Endothelial cell (in vitro differentiated cells): ENCODE measurements around the gene PARD3B. TPM values are rescaled to one million over a fixed set of nuclear protein-coding genes. Genes with fewer than 3 reads are reported as not detected.

Source experiments
- DNase-seq: peaks from one replicate; pipeline ENCODE4 v3.0.0; 2021; ENCODE audit warnings: low spot score
- H3K27ac Mint-ChIP-seq: one replicate; pipeline ENCODE4 v1.8.0; 2021; ENCODE audit warnings: mixed read lengths, inconsistent platforms; ENCODE audit not compliant: unreplicated experiment
- H3K27me3 Mint-ChIP-seq: one replicate; pipeline ENCODE4 v1.8.0; 2021; ENCODE audit warnings: mild to moderate bottlenecking, moderate library complexity, mixed read lengths, inconsistent platforms; ENCODE audit not compliant: unreplicated experiment
- H3K36me3 Mint-ChIP-seq: one replicate; pipeline ENCODE4 v1.8.0; 2021; ENCODE audit warnings: mild to moderate bottlenecking, low read depth, mixed read lengths, inconsistent platforms; ENCODE audit not compliant: unreplicated experiment
- H3K4me1 Mint-ChIP-seq: one replicate; pipeline ENCODE4 v1.8.0; 2021; ENCODE audit warnings: mild to moderate bottlenecking, mixed read lengths, inconsistent platforms; ENCODE audit not compliant: unreplicated experiment
- H3K4me3 Mint-ChIP-seq: one replicate; pipeline ENCODE4 v1.8.0; 2021; ENCODE audit warnings: mild to moderate bottlenecking, mixed read lengths, inconsistent platforms; ENCODE audit not compliant: unreplicated experiment
- H3K9me3 Mint-ChIP-seq: one replicate; pipeline ENCODE4 v1.8.0; 2021; ENCODE audit warnings: mixed read lengths, inconsistent platforms; ENCODE audit not compliant: unreplicated experiment
- total RNA-seq: library from RNA; stranded (reverse); fragmentation: NEBNext Ultra II Directional; extraction: Animal tissue kit (Norgen Biotek cat#: 25700); gene quantifications from one replicate; pipeline ENCODE4 v1.2.1, GENCODE V29; 2021; ENCODE audit not compliant: unreplicated experiment
- TF ChIP-seq, protein P1 (sequence below): fragments of 200-600 bp; sonication (generic); IDR thresholded peaks from one replicate; pipeline ENCODE4 v1.5.0; 2021; ENCODE audit warnings: antibody characterized with exemption; ENCODE audit not compliant: unreplicated experiment

Gene PARD3B
- total RNA-seq, 1 donor from 2014 or later: 17.4 TPM

GRCh38 chr2:204808494-204808893 lies 263.2 kb downstream of the PARD3B start:
- Mint-ChIP-seq H3K9me3 (no peaks in the 10 kb centered on the region), H3K27me3 (no peaks in the 10 kb centered on the region), H3K4me1 (peaks cover 2% of the 10 kb centered on the region), H3K36me3 (no peaks in the 10 kb centered on the region), H3K4me3 (no peak overlapping the region), H3K27ac (no peak overlapping the region)
- no peak for DNase-seq
- TF ChIP-seq, protein P1, sequence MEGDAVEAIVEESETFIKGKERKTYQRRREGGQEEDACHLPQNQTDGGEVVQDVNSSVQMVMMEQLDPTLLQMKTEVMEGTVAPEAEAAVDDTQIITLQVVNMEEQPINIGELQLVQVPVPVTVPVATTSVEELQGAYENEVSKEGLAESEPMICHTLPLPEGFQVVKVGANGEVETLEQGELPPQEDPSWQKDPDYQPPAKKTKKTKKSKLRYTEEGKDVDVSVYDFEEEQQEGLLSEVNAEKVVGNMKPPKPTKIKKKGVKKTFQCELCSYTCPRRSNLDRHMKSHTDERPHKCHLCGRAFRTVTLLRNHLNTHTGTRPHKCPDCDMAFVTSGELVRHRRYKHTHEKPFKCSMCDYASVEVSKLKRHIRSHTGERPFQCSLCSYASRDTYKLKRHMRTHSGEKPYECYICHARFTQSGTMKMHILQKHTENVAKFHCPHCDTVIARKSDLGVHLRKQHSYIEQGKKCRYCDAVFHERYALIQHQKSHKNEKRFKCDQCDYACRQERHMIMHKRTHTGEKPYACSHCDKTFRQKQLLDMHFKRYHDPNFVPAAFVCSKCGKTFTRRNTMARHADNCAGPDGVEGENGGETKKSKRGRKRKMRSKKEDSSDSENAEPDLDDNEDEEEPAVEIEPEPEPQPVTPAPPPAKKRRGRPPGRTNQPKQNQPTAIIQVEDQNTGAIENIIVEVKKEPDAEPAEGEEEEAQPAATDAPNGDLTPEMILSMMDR: no peak

DNA sequence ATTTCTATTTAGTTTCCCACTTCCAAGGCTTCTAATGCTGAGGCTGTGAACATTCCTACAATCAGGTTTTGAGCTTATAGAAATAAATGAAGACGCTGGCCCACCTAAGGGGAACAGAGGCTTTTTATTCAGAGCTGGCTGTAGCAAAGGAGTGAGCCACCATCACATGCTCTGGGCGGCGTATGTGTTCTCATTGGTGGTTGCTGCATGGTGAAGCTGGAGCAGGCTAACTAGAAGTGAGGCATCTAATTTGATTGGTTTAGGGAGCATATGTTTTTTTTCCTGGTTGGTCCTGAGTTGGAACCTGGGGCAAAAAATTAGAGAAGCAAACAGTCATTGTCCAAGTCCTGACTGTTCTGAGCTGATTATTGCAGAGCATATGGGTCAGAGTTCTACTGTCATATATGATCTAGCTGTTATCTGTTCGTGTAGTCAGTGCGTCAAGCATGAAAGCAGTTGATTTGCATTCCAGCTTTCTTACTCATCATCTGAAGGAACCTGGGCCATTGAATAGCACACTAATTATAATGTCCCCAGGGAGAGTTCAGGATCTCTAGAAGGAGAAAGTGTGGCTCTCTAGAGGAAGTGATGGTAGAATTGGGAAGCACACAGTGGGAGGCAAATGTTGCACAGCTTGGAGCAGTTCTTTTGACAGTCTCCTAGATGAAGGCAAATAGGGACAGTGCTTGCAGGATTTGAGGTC lies 279.6 kb downstream of the PARD3B start:
- no peaks in the 10 kb centered on the region for H3K36me3 Mint-ChIP-seq
- no peak for DNase-seq
- no peaks in the 10 kb centered on the region for H3K27me3 Mint-ChIP-seq
- H3K4me3 Mint-ChIP-seq: no peak overlapping the region
- no peaks in the 10 kb centered on the region for H3K4me1 Mint-ChIP-seq
- H3K9me3 Mint-ChIP-seq: no peaks in the 10 kb centered on the region
- TF ChIP-seq, protein P1: no peak
- no peak overlapping the region for H3K27ac Mint-ChIP-seq

DNA sequence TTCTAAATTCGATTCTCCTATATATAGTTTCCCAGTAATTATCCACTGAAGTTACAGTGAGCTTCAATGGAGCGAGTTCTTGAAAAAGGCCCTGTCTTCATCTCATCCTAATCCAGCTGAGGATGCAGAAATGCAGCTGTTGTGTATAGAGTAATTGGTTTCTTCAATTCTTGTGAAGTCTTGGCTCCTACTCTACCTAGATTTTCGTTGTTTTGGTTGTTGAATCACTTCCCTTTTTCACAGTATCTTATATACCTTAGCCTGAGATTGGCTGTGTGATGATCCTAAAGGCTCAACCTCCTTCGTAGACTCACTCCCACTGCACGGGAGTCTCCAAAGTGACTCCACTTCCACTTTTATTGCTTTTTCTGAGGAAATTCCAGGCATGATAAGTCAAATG lies 280.4 kb downstream of the PARD3B start:
- Mint-ChIP-seq H3K9me3 (no peaks in the 10 kb centered on the region), H3K27ac (no peak overlapping the region), H3K36me3 (no peaks in the 10 kb centered on the region), H3K4me3 (no peak overlapping the region), H3K4me1 (no peaks in the 10 kb centered on the region), H3K27me3 (no peaks in the 10 kb centered on the region)
- DNase-seq: no peak
- TF ChIP-seq, protein P1: no peak

DNA sequence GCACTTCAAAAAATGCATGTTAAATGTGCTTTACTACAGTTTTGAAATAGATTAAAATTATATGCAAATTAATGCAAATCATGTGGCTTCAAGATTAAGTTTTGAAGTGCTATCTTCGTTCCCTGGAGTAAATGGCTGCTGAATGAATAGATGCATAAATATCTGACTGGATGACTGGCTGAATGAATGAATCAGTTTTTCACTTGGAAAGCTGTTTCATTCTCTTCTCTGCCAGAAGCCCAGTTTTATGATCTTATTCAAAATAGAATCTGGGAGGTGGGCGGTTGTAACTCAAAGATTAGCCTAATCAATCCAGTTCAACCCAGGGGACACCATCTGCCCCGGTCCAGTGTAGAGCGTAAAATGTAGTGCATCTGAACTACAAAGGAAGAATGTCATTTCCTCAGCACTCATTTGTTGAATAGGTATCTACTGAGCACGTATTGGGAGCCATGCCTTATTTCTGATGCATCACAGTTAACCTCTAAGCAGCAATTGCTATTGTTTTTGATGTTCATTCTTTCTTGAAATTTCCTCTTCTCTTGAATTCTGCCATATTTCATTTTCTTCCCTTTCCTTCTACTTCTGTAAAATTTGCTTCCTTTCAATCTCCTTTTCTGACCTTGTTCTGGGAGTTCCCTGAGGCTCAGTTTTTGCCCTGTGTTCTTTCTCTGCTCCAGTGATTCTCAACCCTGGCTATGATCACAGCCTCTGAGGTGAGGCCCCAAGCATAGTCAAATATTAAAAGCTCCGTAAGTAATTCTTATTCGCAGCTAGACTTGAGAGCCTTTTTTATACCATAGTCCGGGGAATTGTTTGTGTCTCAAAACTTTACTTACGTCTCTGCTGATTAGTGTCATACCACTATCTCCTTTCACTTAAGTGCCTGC lies 282.7 kb downstream of the PARD3B start:
- Mint-ChIP-seq H3K4me1 (no peaks in the 10 kb centered on the region), H3K27ac (no peak overlapping the region), H3K4me3 (no peak overlapping the region)

More for the DNA sequence above, 282.7 kb downstream of the PARD3B start:
- H3K9me3 Mint-ChIP-seq: no peaks in the 10 kb centered on the region
- TF ChIP-seq, protein P1: no peak
- no peaks in the 10 kb centered on the region for H3K27me3 Mint-ChIP-seq
- no peak for DNase-seq
- H3K36me3 Mint-ChIP-seq: no peaks in the 10 kb centered on the region
